Endodermal cell (in vitro differentiated cells): ENCODE data around the gene POU2F3. TPM values are rescaled to one million over a fixed set of nuclear protein-coding genes. Genes with fewer than 3 reads are reported as not detected.
"Not testable (repeated sequence)": the region's sequence is repeated elsewhere in the genome, so short reads cannot be mapped to it uniquely, and the experiment has no call there.

Experiments used
- DNase-seq: peaks from one replicate; pipeline ENCODE4 v3.0.0-alpha.2; 2017
- H3K27ac ChIP-seq: 2 replicates; pipeline ENCODE4 v1.5.1; 2013; ENCODE audit warnings: mild to moderate bottlenecking, low read depth, low read length, moderate library complexity
- H3K27me3 ChIP-seq: 2 replicates; pipeline ENCODE4 v1.6.1; 2013; ENCODE audit warnings: mild to moderate bottlenecking, low read length, moderate library complexity; ENCODE audit not compliant: insufficient read depth, control insufficient read depth, poor library complexity, severe bottlenecking
- H3K36me3 ChIP-seq: 2 replicates; pipeline ENCODE4 v1.7.0; 2013; ENCODE audit warnings: mild to moderate bottlenecking, low read length, moderate library complexity; ENCODE audit not compliant: control insufficient read depth, insufficient read depth
- H3K4me1 ChIP-seq: one replicate; pipeline ENCODE4 v1.7.0; 2013; ENCODE audit warnings: low read length; ENCODE audit not compliant: control insufficient read depth, insufficient read depth
- H3K4me3 ChIP-seq: 2 replicates; pipeline ENCODE4 v1.5.1; 2013; ENCODE audit warnings: mild to moderate bottlenecking, low read length, moderate library complexity
- H3K9ac ChIP-seq: 2 replicates; pipeline ENCODE4 v1.6.1; 2013; ENCODE audit warnings: mild to moderate bottlenecking, low read length, moderate library complexity; ENCODE audit not compliant: poor library complexity, severe bottlenecking; ENCODE audit errors: extremely low read depth
- H3K9me3 ChIP-seq: 2 replicates; pipeline ENCODE4 v1.6.1; 2013; ENCODE audit warnings: mild to moderate bottlenecking, low read length, moderate library complexity; ENCODE audit not compliant: control insufficient read depth
- H3K27ac Mint-ChIP-seq: 2 replicates; pipeline ENCODE4 v1.8.0; 2020; ENCODE audit warnings: mixed read lengths
- H3K27me3 Mint-ChIP-seq: 2 replicates; pipeline ENCODE4 v1.8.0; 2021; ENCODE audit warnings: mild to moderate bottlenecking, mixed read lengths; ENCODE audit not compliant: insufficient read depth
- H3K36me3 Mint-ChIP-seq: 2 replicates; pipeline ENCODE4 v1.8.0; 2020; ENCODE audit warnings: low read depth, mixed read lengths
- H3K4me1 Mint-ChIP-seq: 2 replicates; pipeline ENCODE4 v1.8.0; 2020; ENCODE audit warnings: mixed read lengths
- H3K4me3 Mint-ChIP-seq: 2 replicates; pipeline ENCODE4 v1.8.0; 2020; ENCODE audit warnings: mild to moderate bottlenecking, moderate library complexity, mixed read lengths
- H3K9me3 Mint-ChIP-seq: 2 replicates; pipeline ENCODE4 v1.8.0; 2020; ENCODE audit warnings: mild to moderate bottlenecking, mixed read lengths
- CTCF ChIP-seq: fragments of 200-600 bp; sonication (generic); conservative IDR thresholded peaks from 2 replicates; pipeline ENCODE4 v1.5.0; 2021; ENCODE audit warnings: antibody characterized with exemption, mild to moderate bottlenecking
- WGBS, 2 experiments: methylation state at CpG; one replicate each; pipeline versions ENCODE4 v1.1.5 to v1.1.7; 2013; ENCODE audit warnings: missing lambda C conversion rate in 2 of 2, mixed read lengths in 1 of 2; ENCODE audit not compliant: insufficient coverage in 1 of 2, insufficient read length in 1 of 2; 5-methylcytosine and 5-hydroxymethylcytosine counted together
- total RNA-seq, 2 donors: library from RNA; stranded (reverse); fragmentation: NEBNext Ultra II Directional in 1 of 2; extraction: Animal tissue kit (Norgen Biotek cat#: 25700) in 1 of 2; gene quantifications; 2 replicates in 1 of 2; 3 replicates in 1 of 2; pipeline ENCODE4 v1.2.1, GENCODE V29; 2021

The POU2F3 gene
- total RNA-seq, 2 donors from 2014 or later, result 0.46 TPM; not detected in 1

- no peak for TF ChIP-seq CTCF
- DNase-seq, result no peak
- no peaks in the 10 kb centered on the region for H3K36me3 Mint-ChIP-seq
- H3K4me1 Mint-ChIP-seq, result peaks cover 19% of the 10 kb centered on the region
- H3K27me3 Mint-ChIP-seq, result peaks cover 46% of the 10 kb centered on the region
- no peak overlapping the region for H3K9ac ChIP-seq
- no peaks in the 10 kb centered on the region for H3K9me3 ChIP-seq
- no peak overlapping the region for H3K4me3 Mint-ChIP-seq
- peaks cover 6% of the 10 kb centered on the region for H3K27me3 ChIP-seq
- no peak overlapping the region for H3K4me3 ChIP-seq
- WGBS, 2 experiments, result 86 to 96% methylated on average over 4 to 8 of the region's 8 CpGs
- no peaks in the 10 kb centered on the region for H3K36me3 ChIP-seq
- H3K27ac Mint-ChIP-seq, result no peak overlapping the region
- H3K4me1 ChIP-seq, result no peaks in the 10 kb centered on the region
- no peaks in the 10 kb centered on the region for H3K9me3 Mint-ChIP-seq
- no peak overlapping the region for H3K27ac ChIP-seq
These were observed 9.6 kb downstream of the POU2F3 start for GRCh38 chr11:120249279-120250262.

GRCh38 chr11:120253377-120253776 is 13.4 kb downstream of the POU2F3 start:
- 96% methylated on average over 10 to 13 of the region's 13 CpGs for WGBS, 2 experiments

GRCh38 chr11:120254788-120255518 is 15.0 kb downstream of the POU2F3 start:
- Mint-ChIP-seq H3K27ac (peak overlapping the region; percentile 49), H3K4me3 (peak overlapping the region; percentile 56)

More at GRCh38 chr11:120253377-120253776, 13.4 kb downstream of the POU2F3 start:
- H3K4me3 Mint-ChIP-seq, H3K4me1 ChIP-seq, H3K27ac Mint-ChIP-seq, DNase-seq, H3K36me3 ChIP-seq, H3K9me3 Mint-ChIP-seq, H3K36me3 Mint-ChIP-seq, H3K9me3 ChIP-seq, H3K27ac ChIP-seq, H3K4me3 ChIP-seq, H3K9ac ChIP-seq: not testable (repeated sequence)
- H3K4me1 Mint-ChIP-seq, result peaks cover 31% of the 10 kb centered on the region
- peaks cover 17% of the 10 kb centered on the region for H3K27me3 ChIP-seq
- H3K27me3 Mint-ChIP-seq, result peaks cover 56% of the 10 kb centered on the region

More at GRCh38 chr11:120254788-120255518, 15.0 kb downstream of the POU2F3 start:
- Mint-ChIP-seq H3K9me3 (no peaks in the 10 kb centered on the region), H3K27me3 (peaks cover 50% of the 10 kb centered on the region), H3K4me1 (peaks cover 31% of the 10 kb centered on the region), H3K36me3 (no peaks in the 10 kb centered on the region)
- DNase-seq, result no peak
- Histone ChIP-seq H3K4me3 (peak overlapping the region; percentile 68), H3K4me1 (peaks cover 9% of the 10 kb centered on the region), H3K27ac (no peak overlapping the region), H3K36me3 (no peaks in the 10 kb centered on the region), H3K27me3 (peaks cover 17% of the 10 kb centered on the region), H3K9me3 (no peaks in the 10 kb centered on the region), H3K9ac (no peak overlapping the region)
- WGBS, 2 experiments, result 20 to 33% methylated on average over 8 to 13 of the region's 13 CpGs
- no peak for TF ChIP-seq CTCF
